Spleen (tissue), 11 donors: ENCODE measurements around the gene LRP1B. TPM values are rescaled to one million over a fixed set of nuclear protein-coding genes. Genes with fewer than 3 reads are reported as not detected.
"Not testable (repeated sequence)": the region's sequence is repeated elsewhere in the genome, so short reads cannot be mapped to it uniquely, and the experiment has no call there.

Experiments used
- DNase-seq: peaks from one replicate; pipeline ENCODE4 v3.0.0-alpha.2; 2020
- H3K27ac ChIP-seq, 8 donors: fragments of 200-600 bp; sonication (generic) in 7 of 8; 1 replicate in 4 of 8; 2 replicates in 4 of 8; pipeline versions ENCODE4 v1.5.0 to v1.8.0; 2016 to 2021; ENCODE audit warnings: inconsistent platforms in 4 of 8, mild to moderate bottlenecking in 4 of 8, moderate library complexity in 1 of 8
- H3K27me3 ChIP-seq, 7 donors: fragments of 200-600 bp; sonication (generic) in 6 of 7; replicated peaks in 1 of 7; 1 replicate in 4 of 7; 2 replicates in 3 of 7; pipeline versions ENCODE4 v1.5.0 to v1.8.0; 2016 to 2021; ENCODE audit warnings: inconsistent platforms in 3 of 7, mild to moderate bottlenecking in 1 of 7
- H3K36me3 ChIP-seq, 6 donors: fragments of 200-600 bp; sonication (generic) in 5 of 6; 1 replicate in 4 of 6; 2 replicates in 2 of 6; pipeline versions ENCODE4 v1.5.0 to v1.8.0; 2016 to 2021; ENCODE audit warnings: inconsistent platforms in 2 of 6
- H3K4me1 ChIP-seq, 6 donors: fragments of 200-600 bp; sonication (generic) in 5 of 6; 1 replicate in 3 of 6; 2 replicates in 3 of 6; pipeline versions ENCODE4 v1.5.0 to v1.8.0; 2016 to 2021; ENCODE audit warnings: inconsistent platforms in 3 of 6
- H3K4me3 ChIP-seq, 8 donors: fragments of 200-600 bp; sonication (generic) in 7 of 8; 1 replicate in 4 of 8; 2 replicates in 4 of 8; pipeline versions ENCODE4 v1.5.0 to v1.8.0; 2016 to 2021; ENCODE audit warnings: inconsistent platforms in 4 of 8, mild to moderate bottlenecking in 4 of 8, moderate library complexity in 2 of 8
- H3K9me3 ChIP-seq, 8 donors: fragments of 200-600 bp; sonication (generic) in 7 of 8; 1 replicate in 4 of 8; 2 replicates in 4 of 8; pipeline versions ENCODE4 v1.5.0 to v1.8.0; 2016 to 2021; ENCODE audit warnings: inconsistent platforms in 4 of 8
- CTCF ChIP-seq, 11 experiments: fragments of 200-600 bp in 7 of 11; fragments of 450-650 bp in 4 of 11; sonication (generic) in 4 of 11; IDR thresholded peaks in 8 of 11; conservative IDR thresholded peaks in 3 of 11; 1 replicate in 7 of 11; 2 replicates in 4 of 11; pipeline versions ENCODE4 v1.4.0 to v1.8.0; 2016 to 2021; ENCODE audit warnings: antibody characterized with exemption in 11 of 11, inconsistent platforms in 4 of 11, mild to moderate bottlenecking in 1 of 11
- POLR2A ChIP-seq, 3 donors: fragments of 450-650 bp; IDR thresholded peaks; one replicate each; pipeline ENCODE4 v1.5.1; 2017; ENCODE audit warnings: antibody characterized with exemption in 3 of 3, mild to moderate bottlenecking in 1 of 3
- POLR2AphosphoS5 ChIP-seq, 3 donors: sonication (generic); formaldehyde crosslinking; IDR thresholded peaks; one replicate each; pipeline ENCODE4 v1.5.1; 2017; ENCODE audit warnings: antibody characterized with exemption in 3 of 3
- WGBS, 5 donors: extraction: QIAGEN DNeasy Blood & Tissue Kit in 3 of 5; methylation state at CpG; one replicate each; pipeline versions ENCODE4 v1.1.5 to v1.1.7; 2013 to 2018; 5-methylcytosine and 5-hydroxymethylcytosine counted together
- intact Hi-C: fragments of 100-400 bp; cut with DNase I; formaldehyde crosslinking; loops from one replicate; pipeline ENCODE4 v1.15.0; 2023; ENCODE audit warnings: low total_unique reads
- polyA plus RNA-seq, 3 donors: library from polyadenylated mRNA; stranded (reverse); fragments of 200-250 nt; gene quantifications; one replicate each; pipeline ENCODE4 v1.2.1, GENCODE V29; 2013
- total RNA-seq, 7 donors: library from RNA; depleted of rRNA in 3 of 7; stranded (reverse); fragments of >200 nt in 3 of 7; fragmentation: NEBNext Ultra II Directional in 4 of 7; extraction: Animal tissue kit (Norgen Biotek cat#: 25700) in 4 of 7; gene quantifications; one replicate each; pipeline versions ENCODE4 v1.1.0 to v1.2.1, GENCODE V29; 2016 to 2021
- donor health status: healthy with polysubstance abuse.
- donor health status: DM: no; HTN: no; CAD: no; lungs with moderate emphysema.
- donor health status: DM: no; HTN: no; CAD: no.
- donor health status: Bipolar disorder and iron deficiency.
- donor health status: healthy.
- donor health status: DM: no; HTN: no; CAD: no.
- donor health status: DM: yes; HTN: yes; CAD: no.

LRP1B gene
- total and polyA plus RNA-seq, 10 donors = 0.02 to 0.85 (median 0.08) TPM; not detected in 2

- no peaks in the 10 kb centered on the region for H3K4me1 ChIP-seq
Measured at GRCh38 chr2:140658760-140659692, 1471.8 kb downstream of the LRP1B start.

GRCh38 chr2:140657657-140658056 is 1473.2 kb downstream of the LRP1B start:
- Histone ChIP-seq H3K36me3 (no peaks in the 10 kb centered on the region), H3K4me3 (no peak overlapping the region), H3K4me1 (no peaks in the 10 kb centered on the region), H3K27me3 (no peaks in the 10 kb centered on the region), H3K27ac (no peak overlapping the region), H3K9me3 (no peaks in the 10 kb centered on the region)
- 81 to 96% (median 89%) methylated on average over 2 of the region's 2 CpGs for WGBS, 5 donors
- TF ChIP-seq POLR2A (IDR thresholded peaks at IDR 0.05) = no peak
- TF ChIP-seq CTCF (IDR thresholded peaks at IDR 0.05 in 8 of 11, conservative IDR thresholded peaks at IDR 0.05 in 3 of 11) = no peak
- no peak for TF ChIP-seq POLR2AphosphoS5 (IDR thresholded peaks at IDR 0.05)
- DNase-seq = no peak
- intact Hi-C loops = no loop called here

More at GRCh38 chr2:140658760-140659692, 1471.8 kb downstream of the LRP1B start:
- H3K9me3 ChIP-seq = no peaks in the 10 kb centered on the region
- no peak for DNase-seq
- no peaks in the 10 kb centered on the region for H3K36me3 ChIP-seq
- intact Hi-C loops = no loop called here
- H3K27ac ChIP-seq = no peak overlapping the region
- H3K4me3 ChIP-seq = no peak overlapping the region
- TF ChIP-seq POLR2A (IDR thresholded peaks at IDR 0.05) = no peak
- TF ChIP-seq POLR2AphosphoS5 (IDR thresholded peaks at IDR 0.05) = no peak
- TF ChIP-seq CTCF (IDR thresholded peaks at IDR 0.05 in 8 of 11, conservative IDR thresholded peaks at IDR 0.05 in 3 of 11) = no peak
- 73 to 87% (median 77%) methylated on average over 2 of the region's 2 CpGs for WGBS, 5 donors
- H3K27me3 ChIP-seq = no peaks in the 10 kb centered on the region

GRCh38 chr2:140654565-140654964 is 1476.3 kb downstream of the LRP1B start:
- H3K27me3 ChIP-seq = no peaks in the 10 kb centered on the region
- no peak for DNase-seq
- H3K4me3 ChIP-seq = no peak overlapping the region
- intact Hi-C loops = no loop called here
- TF ChIP-seq POLR2A (IDR thresholded peaks at IDR 0.05) (no peak), CTCF (IDR thresholded peaks at IDR 0.05 in 8 of 11, conservative IDR thresholded peaks at IDR 0.05 in 3 of 11) (no peak), POLR2AphosphoS5 (IDR thresholded peaks at IDR 0.05) (no peak)
- H3K4me1 ChIP-seq = no peaks in the 10 kb centered on the region
- WGBS, 5 donors = 70 to 79% (median 73%) methylated on average over 3 of the region's 3 CpGs
- no peak overlapping the region for H3K27ac ChIP-seq
- no peaks in the 10 kb centered on the region for H3K36me3 ChIP-seq
- no peaks in the 10 kb centered on the region for H3K9me3 ChIP-seq

GRCh38 chr2:140650825-140651224 is 1480.0 kb downstream of the LRP1B start:
- H3K4me1 ChIP-seq = no peaks in the 10 kb centered on the region
- H3K4me3 ChIP-seq = no peak overlapping the region
- no peak for DNase-seq
- 71 to 81% (median 77%) methylated on average over 3 of the region's 3 CpGs for WGBS, 5 donors
- no peaks in the 10 kb centered on the region for H3K36me3 ChIP-seq
- H3K27ac ChIP-seq = no peak overlapping the region
- TF ChIP-seq CTCF (IDR thresholded peaks at IDR 0.05 in 8 of 11, conservative IDR thresholded peaks at IDR 0.05 in 3 of 11) = no peak
- TF ChIP-seq POLR2AphosphoS5 (IDR thresholded peaks at IDR 0.05) = no peak
- TF ChIP-seq POLR2A (IDR thresholded peaks at IDR 0.05) = no peak
- intact Hi-C loops = no loop called here
- no peaks in the 10 kb centered on the region for H3K27me3 ChIP-seq
- no peaks in the 10 kb centered on the region for H3K9me3 ChIP-seq

GRCh38 chr2:140650134-140650533 is 1480.7 kb downstream of the LRP1B start:
- H3K4me1 ChIP-seq, intact Hi-C loops: not testable (repeated sequence)
- 83 to 98% (median 89%) methylated on average over 4 of the region's 4 CpGs for WGBS, 5 donors

More at GRCh38 chr2:140650134-140650533, 1480.7 kb downstream of the LRP1B start:
- not testable (repeated sequence) for H3K36me3 ChIP-seq, H3K27me3 ChIP-seq, H3K9me3 ChIP-seq, DNase-seq, H3K4me3 ChIP-seq, H3K27ac ChIP-seq
